Left lobe of liver (tissue), 2 donors: ENCODE measurements around the gene EIF2S3. TPM values are rescaled to one million over a fixed set of nuclear protein-coding genes. Genes with fewer than 3 reads are reported as not detected.

Source experiments
- ATAC-seq: fragments of 200-7000 bp; cut with Tn5 transposase; one replicate; pipeline ENCODE4 v1.9.1; 2020; ENCODE audit warnings: mild to moderate bottlenecking, moderate library complexity
- DNase-seq: peaks from one replicate; pipeline ENCODE4 v3.0.0-alpha.2; 2020; ENCODE audit warnings: low spot score
- total RNA-seq: library from RNA; stranded (reverse); gene quantifications from one replicate; pipeline ENCODE4 v1.2.1, GENCODE V29; 2021
- donor health status: DM: no; HTN: no; CAD: no; lungs with moderate emphysema.
- donor health status: DM: no; HTN: yes; CAD: no.

EIF2S3 gene
- total RNA-seq, 1 donor from 2014 or later, result 49.9 TPM

DNA sequence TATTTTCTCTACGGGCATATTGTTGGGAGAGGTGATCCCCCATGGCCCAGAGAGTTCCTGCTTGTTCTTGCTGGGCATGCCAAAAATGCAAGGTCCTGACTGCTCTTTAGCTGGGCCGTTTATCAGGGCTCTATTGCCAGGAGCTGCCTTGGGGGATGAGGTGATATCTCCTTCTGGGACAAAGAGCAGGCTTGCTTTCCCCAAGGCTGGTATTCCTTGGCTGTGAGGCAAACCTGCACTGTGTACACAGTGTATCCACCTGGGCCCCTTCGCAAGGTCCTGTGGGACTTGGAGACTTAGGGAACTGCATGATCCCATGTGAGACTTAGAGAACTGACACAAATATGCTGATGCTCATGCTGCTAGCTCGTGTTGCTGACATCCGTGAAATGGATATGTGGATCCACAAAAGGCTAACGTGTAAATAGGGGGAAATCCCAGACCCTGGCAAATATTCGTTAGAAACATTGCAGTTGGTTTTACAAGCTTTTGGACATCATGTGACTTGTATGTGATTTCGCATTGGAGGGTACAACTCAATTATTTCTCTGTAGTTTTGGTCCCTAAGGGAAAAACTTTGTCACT is 70.4 kb downstream of the EIF2S3 start:
- ATAC-seq, result no peak

More for the DNA sequence above, 70.4 kb downstream of the EIF2S3 start:
- DNase-seq, result no peak

Other genes starting within 250 kb of the EIF2S3 start
- 11.2 TPM for gene APOO, start 147.0 kb upstream of the EIF2S3 start, total RNA-seq
- not detected for gene CXorf58, start 146.9 kb upstream of the EIF2S3 start, total RNA-seq
- gene KLHL15, start 27.8 kb upstream of the EIF2S3 start, total RNA-seq, result 5.7 TPM
- gene ZFX, start 94.8 kb downstream of the EIF2S3 start, total RNA-seq, result 12.5 TPM